Left ventricle myocardium inferior (tissue), 1 donor: ENCODE data around the gene CEP131. TPM values are rescaled to one million over a fixed set of nuclear protein-coding genes. Genes with fewer than 3 reads are reported as not detected.
A peak's percentile ranks its signal among the peaks of the same experiment; 100 is the strongest.

ENCODE experiments used
- DNase-seq: peaks from one replicate; pipeline ENCODE4 v3.0.0-alpha.2; 2020
- H3K27ac ChIP-seq: fragments of 200-600 bp; replicated peaks from 2 replicates; pipeline ENCODE4 v1.8.0; 2021
- H3K27me3 ChIP-seq: fragments of 200-600 bp; 2 replicates; pipeline ENCODE4 v1.8.0; 2021; ENCODE audit warnings: low read depth
- H3K36me3 ChIP-seq: fragments of 200-600 bp; 2 replicates; pipeline ENCODE4 v1.8.0; 2021
- H3K4me1 ChIP-seq: fragments of 200-600 bp; 2 replicates; pipeline ENCODE4 v1.8.0; 2021
- H3K4me3 ChIP-seq: fragments of 200-600 bp; 2 replicates; pipeline ENCODE4 v1.8.0; 2021; ENCODE audit warnings: mild to moderate bottlenecking, moderate library complexity
- H3K9me3 ChIP-seq: fragments of 200-600 bp; replicated peaks from 2 replicates; pipeline ENCODE4 v1.8.0; 2021
- CTCF ChIP-seq: fragments of 200-600 bp; IDR thresholded peaks from 2 replicates; pipeline ENCODE4 v1.8.0; 2021; ENCODE audit warnings: antibody characterized with exemption, mild to moderate bottlenecking, borderline replicate concordance
- intact Hi-C: fragments of 100-400 bp; cut with micrococcal nuclease; formaldehyde crosslinking; loops from one replicate; pipeline ENCODE4 v1.11.0; 2022
- total RNA-seq: library from RNA; stranded (reverse); fragmentation: NEBNext Ultra II Directional; extraction: Animal tissue kit (Norgen Biotek cat#: 25700); gene quantifications from one replicate; pipeline ENCODE4 v1.2.1, GENCODE V29; 2021
- donor health status: DM: no; HTN: yes; CAD: no; lungs with severe emphysema.

Gene CEP131
- total RNA-seq, 1 donor from 2014 or later = 7.6 TPM

- H3K27me3 ChIP-seq = no peaks in the 10 kb centered on the region
- H3K36me3 ChIP-seq = peaks cover 50% of the 10 kb centered on the region
- DNase-seq = no peak
- no peak for TF ChIP-seq CTCF
- no peak overlapping the region for H3K27ac ChIP-seq
- H3K4me1 ChIP-seq = peaks cover 15% of the 10 kb centered on the region
- intact Hi-C loops = no loop called here
- no peaks in the 10 kb centered on the region for H3K9me3 ChIP-seq
- H3K4me3 ChIP-seq = no peak overlapping the region
Observed at GRCh38 chr17:81232616-81233241, 10.0 kb upstream of the CEP131 start.

GRCh38 chr17:81231766-81232581 lies 9.2 kb upstream of the CEP131 start:
- DNase-seq = no peak
- Histone ChIP-seq H3K4me3 (no peak overlapping the region), H3K36me3 (peaks cover 50% of the 10 kb centered on the region), H3K27me3 (no peaks in the 10 kb centered on the region), H3K4me1 (peaks cover 8% of the 10 kb centered on the region), H3K27ac (no peak overlapping the region), H3K9me3 (peaks cover 2% of the 10 kb centered on the region)
- intact Hi-C loops = no loop called here
- TF ChIP-seq CTCF = no peak

GRCh38 chr17:81231121-81231645 lies 8.4 kb upstream of the CEP131 start:
- DNase-seq = no peak
- Histone ChIP-seq H3K4me1 (no peaks in the 10 kb centered on the region), H3K27me3 (no peaks in the 10 kb centered on the region), H3K9me3 (peaks cover 8% of the 10 kb centered on the region), H3K27ac (no peak overlapping the region), H3K4me3 (no peak overlapping the region), H3K36me3 (peaks cover 50% of the 10 kb centered on the region)
- TF ChIP-seq CTCF = no peak
- intact Hi-C loops = no loop called here

GRCh38 chr17:81230043-81230820 lies 7.5 kb upstream of the CEP131 start:
- peak; percentile 25 for TF ChIP-seq CTCF
- Histone ChIP-seq H3K27ac (no peak overlapping the region), H3K36me3 (peaks cover 44% of the 10 kb centered on the region), H3K27me3 (no peaks in the 10 kb centered on the region), H3K4me1 (no peaks in the 10 kb centered on the region), H3K9me3 (peaks cover 8% of the 10 kb centered on the region), H3K4me3 (no peak overlapping the region)
- intact Hi-C loops = no loop called here
- DNase-seq = no peak

GRCh38 chr17:81229666-81229920 lies 6.8 kb upstream of the CEP131 start:
- Histone ChIP-seq H3K4me1 (no peaks in the 10 kb centered on the region), H3K9me3 (peaks cover 8% of the 10 kb centered on the region), H3K4me3 (no peak overlapping the region), H3K36me3 (peaks cover 44% of the 10 kb centered on the region), H3K27me3 (no peaks in the 10 kb centered on the region), H3K27ac (no peak overlapping the region)
- DNase-seq = no peak
- no peak for TF ChIP-seq CTCF
- intact Hi-C loops = no loop called here
